ENCODE data around the gene FRAT2.
"Not testable (repeated sequence)": the region's sequence is repeated elsewhere in the genome, so short reads cannot be mapped to it uniquely, and the experiment has no call there.

Gene FRAT2

DNA sequence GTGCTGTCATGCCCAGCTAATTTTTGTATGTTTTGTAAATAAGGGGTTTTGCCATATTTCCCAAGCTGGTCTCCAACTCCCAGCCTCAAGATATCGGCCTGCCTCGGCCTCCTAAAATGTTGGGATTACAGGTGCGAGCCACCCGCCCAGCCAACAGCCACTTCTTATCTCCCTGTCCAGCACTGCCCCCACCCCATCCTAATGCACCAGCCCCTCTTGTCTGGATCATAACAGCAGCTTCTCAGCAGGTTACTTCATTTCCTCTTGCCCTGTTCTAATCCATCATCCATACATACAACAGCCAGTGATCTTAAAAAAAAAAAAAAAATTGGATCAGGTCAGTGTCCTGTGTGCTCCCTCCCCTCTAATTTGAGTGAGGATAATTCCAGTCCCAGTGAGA is 12.8 kb upstream of the FRAT2 start:
- no peak overlapping the region for H2BK5ac ChIP-seq (ENCODE audit: low read depth, low read length, poor library complexity, severe bottlenecking)
- peaks cover 11 to 19% of the 10 kb centered on the region in 2 experiments for H3K36me3 ChIP-seq (ENCODE audit: control insufficient read depth in 1 of 2, insufficient read depth in 2 of 2, low read depth in 1 of 2, low read length in 2 of 2)
- no peak overlapping the region for H2BK15ac ChIP-seq (ENCODE audit: low read depth, poor library complexity, severe bottlenecking)
- no peak overlapping the region for H4K8ac ChIP-seq (ENCODE audit: low read length)
- H3K79me1 ChIP-seq (replicated peaks; ENCODE audit: low read length, poor library complexity, severe bottlenecking) = no peaks in the 10 kb centered on the region
- no peak overlapping the region for H4K91ac ChIP-seq (ENCODE audit: low read length)
- no peak overlapping the region for H3K27ac ChIP-seq (ENCODE audit: low read length, poor library complexity, severe bottlenecking)
- H3K14ac ChIP-seq (ENCODE audit: low read length in 2 of 2) = no peak overlapping the region
- H3K4me1 ChIP-seq (ENCODE audit: control insufficient read depth, insufficient read depth, low read depth, low read length) = no peaks in the 10 kb centered on the region
- H3K27me3 ChIP-seq (ENCODE audit: control insufficient read depth in 1 of 2, insufficient read depth in 1 of 2, low read length in 2 of 2) = peaks cover 0 to 1% of the 10 kb centered on the region in 2 experiments
- no peak overlapping the region for H3K23ac ChIP-seq (ENCODE audit: low read length in 2 of 2)
- H3K4me2 ChIP-seq (ENCODE audit: low read length, poor library complexity, severe bottlenecking) = no peak overlapping the region
- H3K4ac ChIP-seq (ENCODE audit: low read depth in 1 of 2, low read length in 2 of 2) = no peak overlapping the region
- no peaks in the 10 kb centered on the region for H3K9me3 ChIP-seq (ENCODE audit: control insufficient read depth, low read length)
- no peak overlapping the region for H2BK120ac ChIP-seq (ENCODE audit: low read depth, low read length)
- no peak overlapping the region for H2BK12ac ChIP-seq (ENCODE audit: low read length in 2 of 2)
- H2AK5ac ChIP-seq (ENCODE audit: low read length, severe bottlenecking) = no peak overlapping the region
- no peak overlapping the region for H3K18ac ChIP-seq (ENCODE audit: low read depth in 1 of 2, low read length in 2 of 2)
- H3K4me3 ChIP-seq (ENCODE audit: insufficient read depth in 1 of 2, low read depth in 1 of 2, low read length in 2 of 2) = no peak overlapping the region
- no peak overlapping the region for H2AFZ ChIP-seq (ENCODE audit: low read depth, low read length)
- H3K9ac ChIP-seq (ENCODE audit: low read length) = no peak overlapping the region
- WGBS = 98% methylated on average over 4 of the region's 4 CpGs
- no peak for DNase-seq

DNA sequence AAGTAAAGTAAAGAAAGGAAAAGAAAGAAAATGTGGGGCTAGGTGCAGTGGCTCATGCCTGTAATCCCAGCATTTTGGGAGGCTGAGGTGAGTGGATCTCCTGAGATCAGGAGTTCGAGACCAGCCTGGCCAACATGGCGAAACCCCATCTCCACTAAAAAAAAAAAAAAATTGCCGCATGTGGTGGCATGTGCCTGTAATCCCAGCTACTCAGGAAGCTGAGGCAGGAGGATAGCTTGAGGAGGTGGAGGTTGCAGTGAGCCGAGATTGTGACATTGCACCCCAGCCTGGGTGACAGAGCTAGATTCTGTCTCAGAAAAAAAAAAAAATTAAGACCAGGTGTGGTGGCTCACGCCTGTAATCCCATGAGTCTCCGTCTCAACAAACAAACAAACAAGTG is 9.1 kb upstream of the FRAT2 start:
- not testable (repeated sequence) for H3K27ac ChIP-seq (ENCODE audit: low read length, poor library complexity, severe bottlenecking); H2BK120ac ChIP-seq (ENCODE audit: low read depth, low read length); H3K23ac ChIP-seq (ENCODE audit: low read length in 2 of 2); H2BK15ac ChIP-seq (ENCODE audit: low read depth, poor library complexity, severe bottlenecking); H3K18ac ChIP-seq (ENCODE audit: low read depth in 1 of 2, low read length in 2 of 2); H3K4me3 ChIP-seq (ENCODE audit: insufficient read depth in 1 of 2, low read depth in 1 of 2, low read length in 2 of 2); H2AFZ ChIP-seq (ENCODE audit: low read depth, low read length); H3K36me3 ChIP-seq (ENCODE audit: control insufficient read depth in 1 of 2, insufficient read depth in 2 of 2, low read depth in 1 of 2, low read length in 2 of 2); H4K91ac ChIP-seq (ENCODE audit: low read length); H3K4me2 ChIP-seq (ENCODE audit: low read length, poor library complexity, severe bottlenecking); H3K9me3 ChIP-seq (ENCODE audit: control insufficient read depth, low read length); H3K4me1 ChIP-seq (ENCODE audit: control insufficient read depth, insufficient read depth, low read depth, low read length); H3K14ac ChIP-seq (ENCODE audit: low read length in 2 of 2); DNase-seq; H3K79me1 ChIP-seq (replicated peaks; ENCODE audit: low read length, poor library complexity, severe bottlenecking); H3K9ac ChIP-seq (ENCODE audit: low read length); H4K8ac ChIP-seq (ENCODE audit: low read length); H2AK5ac ChIP-seq (ENCODE audit: low read length, severe bottlenecking); H2BK5ac ChIP-seq (ENCODE audit: low read depth, low read length, poor library complexity, severe bottlenecking); H2BK12ac ChIP-seq (ENCODE audit: low read length in 2 of 2); H3K4ac ChIP-seq (ENCODE audit: low read depth in 1 of 2, low read length in 2 of 2)
- H3K27me3 ChIP-seq (ENCODE audit: control insufficient read depth in 1 of 2, insufficient read depth in 1 of 2, low read length in 2 of 2) = peaks cover 0 to 10% of the 10 kb centered on the region in 2 experiments
- 91% methylated on average over 4 of the region's 6 CpGs for WGBS

DNA sequence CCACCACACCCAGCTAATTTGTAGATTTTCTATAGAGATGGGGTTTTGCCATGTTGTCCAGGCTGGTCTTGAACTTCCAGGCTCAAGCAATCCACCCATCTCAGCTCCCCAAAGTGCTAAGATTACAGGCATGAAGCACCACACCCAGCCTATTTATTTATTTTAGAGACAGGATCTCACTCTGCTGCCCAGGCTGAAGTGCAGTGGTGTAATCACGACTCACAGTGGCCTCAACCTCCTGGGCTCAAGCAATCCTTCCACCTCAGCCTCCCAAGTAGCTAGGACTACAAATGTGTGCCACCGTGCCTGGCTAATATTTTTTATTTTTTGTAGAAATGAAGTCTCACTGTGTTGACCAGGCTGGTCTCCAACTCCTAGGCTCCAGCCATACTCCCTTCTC is 6.9 kb upstream of the FRAT2 start:
- H2BK120ac ChIP-seq (ENCODE audit: low read depth, low read length) = no peak overlapping the region
- no peak overlapping the region for H2BK12ac ChIP-seq (ENCODE audit: low read length in 2 of 2)
- H3K4ac ChIP-seq (ENCODE audit: low read depth in 1 of 2, low read length in 2 of 2) = no peak overlapping the region
- no peak for DNase-seq
- H3K14ac ChIP-seq (ENCODE audit: low read length in 2 of 2) = no peak overlapping the region
- H3K27ac ChIP-seq (ENCODE audit: low read length, poor library complexity, severe bottlenecking) = no peak overlapping the region
- no peak overlapping the region for H4K8ac ChIP-seq (ENCODE audit: low read length)
- no peak overlapping the region for H3K23ac ChIP-seq (ENCODE audit: low read length in 2 of 2)
- no peak overlapping the region for H4K91ac ChIP-seq (ENCODE audit: low read length)
- no peaks in the 10 kb centered on the region for H3K36me3 ChIP-seq (ENCODE audit: control insufficient read depth in 1 of 2, insufficient read depth in 2 of 2, low read depth in 1 of 2, low read length in 2 of 2)
- no peak overlapping the region for H3K4me3 ChIP-seq (ENCODE audit: insufficient read depth in 1 of 2, low read depth in 1 of 2, low read length in 2 of 2)
- no peaks in the 10 kb centered on the region for H3K9me3 ChIP-seq (ENCODE audit: control insufficient read depth, low read length)
- H3K9ac ChIP-seq (ENCODE audit: low read length) = no peak overlapping the region
- peaks cover 0 to 25% of the 10 kb centered on the region in 2 experiments for H3K27me3 ChIP-seq (ENCODE audit: control insufficient read depth in 1 of 2, insufficient read depth in 1 of 2, low read length in 2 of 2)
- no peak overlapping the region for H2BK15ac ChIP-seq (ENCODE audit: low read depth, poor library complexity, severe bottlenecking)
- no peak overlapping the region for H2AFZ ChIP-seq (ENCODE audit: low read depth, low read length)
- no peak overlapping the region for H3K18ac ChIP-seq (ENCODE audit: low read depth in 1 of 2, low read length in 2 of 2)
- no peak overlapping the region for H2AK5ac ChIP-seq (ENCODE audit: low read length, severe bottlenecking)
- peaks cover 3% of the 10 kb centered on the region for H3K4me1 ChIP-seq (ENCODE audit: control insufficient read depth, insufficient read depth, low read depth, low read length)
- no peak overlapping the region for H2BK5ac ChIP-seq (ENCODE audit: low read depth, low read length, poor library complexity, severe bottlenecking)
- WGBS = 96% methylated on average over 2 of the region's 2 CpGs
- H3K79me1 ChIP-seq (replicated peaks; ENCODE audit: low read length, poor library complexity, severe bottlenecking) = no peaks in the 10 kb centered on the region
- H3K4me2 ChIP-seq (ENCODE audit: low read length, poor library complexity, severe bottlenecking) = no peak overlapping the region

DNA sequence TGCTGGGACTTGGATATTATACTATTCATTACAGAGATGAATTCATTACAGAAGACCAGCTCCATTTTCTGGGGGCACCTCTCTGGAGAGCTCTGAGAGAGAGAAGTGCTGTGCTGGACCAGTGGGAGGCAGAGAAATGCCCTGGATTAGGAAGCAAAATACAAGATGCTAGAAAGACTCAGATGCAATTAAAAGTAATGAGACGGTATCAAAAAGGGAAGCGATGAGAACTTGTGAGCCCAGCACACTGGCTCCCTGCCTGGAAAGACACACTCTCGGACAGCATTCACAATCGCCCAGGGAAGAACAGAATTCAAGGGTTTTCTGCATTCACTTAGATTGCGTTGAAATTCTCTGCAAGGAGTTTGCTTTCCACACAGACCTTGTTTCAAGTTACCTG is 3.5 kb upstream of the FRAT2 start:
- Histone ChIP-seq H4K8ac (ENCODE audit: low read length) (no peak overlapping the region), H3K4me3 (ENCODE audit: insufficient read depth in 1 of 2, low read depth in 1 of 2, low read length in 2 of 2) (no peak overlapping the region), H3K27ac (ENCODE audit: low read length, poor library complexity, severe bottlenecking) (no peak overlapping the region)

More for the DNA sequence above, 3.5 kb upstream of the FRAT2 start:
- Histone ChIP-seq H3K9ac (ENCODE audit: low read length) (no peak overlapping the region), H3K14ac (ENCODE audit: low read length in 2 of 2) (no peak overlapping the region), H3K36me3 (ENCODE audit: control insufficient read depth in 1 of 2, insufficient read depth in 2 of 2, low read depth in 1 of 2, low read length in 2 of 2) (no peaks in the 10 kb centered on the region), H3K4me1 (ENCODE audit: control insufficient read depth, insufficient read depth, low read depth, low read length) (peaks cover 9% of the 10 kb centered on the region), H3K9me3 (ENCODE audit: control insufficient read depth, low read length) (no peaks in the 10 kb centered on the region), H3K23ac (ENCODE audit: low read length in 2 of 2) (no peak overlapping the region), H3K79me1 (replicated peaks; ENCODE audit: low read length, poor library complexity, severe bottlenecking) (peaks cover 1% of the 10 kb centered on the region), H2BK5ac (ENCODE audit: low read depth, low read length, poor library complexity, severe bottlenecking) (no peak overlapping the region), H2BK15ac (ENCODE audit: low read depth, poor library complexity, severe bottlenecking) (no peak overlapping the region), H3K18ac (ENCODE audit: low read depth in 1 of 2, low read length in 2 of 2) (no peak overlapping the region), H2BK12ac (ENCODE audit: low read length in 2 of 2) (no peak overlapping the region), H2AFZ (ENCODE audit: low read depth, low read length) (no peak overlapping the region), H3K4ac (ENCODE audit: low read depth in 1 of 2, low read length in 2 of 2) (no peak overlapping the region), H2BK120ac (ENCODE audit: low read depth, low read length) (no peak overlapping the region), H3K4me2 (ENCODE audit: low read length, poor library complexity, severe bottlenecking) (no peak overlapping the region), H3K27me3 (ENCODE audit: control insufficient read depth in 1 of 2, insufficient read depth in 1 of 2, low read length in 2 of 2) (peaks cover 0 to 29% of the 10 kb centered on the region in 2 experiments), H4K91ac (ENCODE audit: low read length) (no peak overlapping the region), H2AK5ac (ENCODE audit: low read length, severe bottlenecking) (no peak overlapping the region)
- WGBS = 71% methylated on average over 5 of the region's 5 CpGs
- DNase-seq = no peak
